IMR-90 (cell line): Measurements from ENCODE around the gene IGDCC3. TPM values are rescaled to one million over a fixed set of nuclear protein-coding genes. Genes with fewer than 3 reads are reported as not detected.

ENCODE experiments used
- ATAC-seq: fragments of 200-7000 bp; cut with Tn5 transposase; 2 replicates; pipeline ENCODE4 v1.9.1; 2020; ENCODE audit warnings: low read depth, mild to moderate bottlenecking, moderate library complexity
- BruUV-seq: library from RNA; stranded (reverse); fragments of 400-500 nt; replicated peaks from 2 replicates; lab custom pipeline; 2021; lab: Mats Ljungman, UMichigan
- CTCF ChIA-PET: fragments of 300-600 bp; formaldehyde crosslinking; extraction: SDS; loops from one replicate; lab custom pipeline; 2021; ENCODE audit warnings: antibody characterized with exemption; lab: Yijun Ruan, JAX
- POLR2A ChIA-PET: fragments of 300-600 bp; sonication (Branson Sonifier 250); formaldehyde crosslinking; loops from one replicate; lab custom pipeline; 2022; ENCODE audit warnings: antibody characterized with exemption; ENCODE audit not compliant: unreplicated experiment; lab: Charles Lee
- DNase-seq: peaks from one replicate; pipeline ENCODE4 v3.0.0; 2013
- H2AFZ ChIP-seq: replicated peaks from 2 replicates; pipeline ENCODE3; 2013; ENCODE audit warnings: low read length, mild to moderate bottlenecking; ENCODE audit not compliant: poor library complexity
- H2AK5ac ChIP-seq: 2 replicates; pipeline ENCODE4 v1.6.1; 2013; ENCODE audit warnings: low read depth, low read length, inconsistent platforms
- H2AK9ac ChIP-seq: replicated peaks from 2 replicates; pipeline ENCODE3; 2013; ENCODE audit warnings: mild to moderate bottlenecking, low read depth, low read length, moderate library complexity; ENCODE audit not compliant: poor library complexity
- H2BK120ac ChIP-seq: 2 replicates; pipeline ENCODE4 v1.6.1; 2013; ENCODE audit warnings: low read depth, low read length, inconsistent platforms
- H2BK15ac ChIP-seq: 3 replicates; pipeline ENCODE4 v1.6.1; 2013; ENCODE audit warnings: low read depth, low read length, inconsistent platforms
- H2BK20ac ChIP-seq: 2 replicates; pipeline ENCODE4 v1.6.1; 2013; ENCODE audit warnings: low read depth, mild to moderate bottlenecking, inconsistent platforms, low read length, moderate library complexity
- H2BK5ac ChIP-seq: 2 replicates; pipeline ENCODE4 v1.6.1; 2013; ENCODE audit warnings: mild to moderate bottlenecking, low read depth, low read length, inconsistent platforms; ENCODE audit not compliant: poor library complexity, severe bottlenecking
- H3K14ac ChIP-seq: replicated peaks from 2 replicates; pipeline ENCODE4 v1.6.1; 2013; ENCODE audit warnings: low read depth, low read length, inconsistent platforms
- H3K18ac ChIP-seq: 2 replicates; pipeline ENCODE4 v1.6.1; 2013; ENCODE audit warnings: low read depth, low read length, control low read depth
- H3K23ac ChIP-seq: 2 replicates; pipeline ENCODE4 v1.6.1; 2013; ENCODE audit warnings: low read depth, low read length, inconsistent platforms
- H3K27ac ChIP-seq: 2 replicates; pipeline ENCODE4 v1.5.1; 2013; ENCODE audit warnings: mild to moderate bottlenecking, control low read depth, low read length; ENCODE audit not compliant: insufficient read depth
- H3K27me3 ChIP-seq: 2 replicates; pipeline ENCODE4 v1.6.1; 2013; ENCODE audit warnings: low read length; ENCODE audit not compliant: control insufficient read depth, insufficient read depth
- H3K36me3 ChIP-seq: 2 replicates; pipeline ENCODE4 v1.6.1; 2013; ENCODE audit warnings: low read length, mixed read lengths; ENCODE audit not compliant: control insufficient read depth, insufficient read depth
- H3K4ac ChIP-seq: 2 replicates; pipeline ENCODE4 v1.6.1; 2013; ENCODE audit warnings: low read depth, low read length, inconsistent platforms
- H3K4me1 ChIP-seq: 2 replicates; pipeline ENCODE4 v1.6.1; 2013; ENCODE audit warnings: low read length, mixed read lengths; ENCODE audit not compliant: control insufficient read depth, insufficient read depth
- H3K4me2 ChIP-seq: 2 replicates; pipeline ENCODE4 v1.6.1; 2013; ENCODE audit warnings: low read depth, mild to moderate bottlenecking, control low read depth, low read length, moderate library complexity
- H3K4me3 ChIP-seq: 2 replicates; pipeline ENCODE4 v1.5.1; 2013; ENCODE audit warnings: low read depth, mild to moderate bottlenecking, control low read depth, low read length, moderate library complexity; ENCODE audit not compliant: insufficient read depth
- H3K56ac ChIP-seq: 2 replicates; pipeline ENCODE4 v1.6.1; 2013; ENCODE audit warnings: low read length, inconsistent platforms; ENCODE audit not compliant: insufficient read depth; ENCODE audit errors: extremely low read depth
- H3K79me1 ChIP-seq, 2 experiments: 2 replicates each; pipeline ENCODE4 v1.6.1; 2013; ENCODE audit warnings: low read length in 2 of 2, inconsistent platforms in 1 of 2, low read depth in 1 of 2
- H3K9ac ChIP-seq: 2 replicates; pipeline ENCODE4 v1.6.1; 2013; ENCODE audit warnings: low read depth, low read length, control low read depth
- H3K9me1 ChIP-seq: 2 replicates; pipeline ENCODE4 v1.6.1; 2013; ENCODE audit warnings: low read length, inconsistent platforms; ENCODE audit not compliant: insufficient read depth
- H3K9me3 ChIP-seq: 2 replicates; pipeline ENCODE4 v1.6.1; 2013; ENCODE audit warnings: low read length; ENCODE audit not compliant: control insufficient read depth, insufficient read depth
- H4K20me1 ChIP-seq: 2 replicates; pipeline ENCODE4 v1.6.1; 2013; ENCODE audit warnings: low read length, inconsistent platforms; ENCODE audit not compliant: insufficient read depth
- H4K5ac ChIP-seq: 2 replicates; pipeline ENCODE4 v1.6.1; 2013; ENCODE audit warnings: mild to moderate bottlenecking, low read depth, low read length, control low read depth
- H4K8ac ChIP-seq, 2 experiments: 2 replicates each; pipeline ENCODE4 v1.6.1; 2013; ENCODE audit warnings: low read depth in 2 of 2, low read length in 2 of 2, control low read depth in 1 of 2, inconsistent platforms in 1 of 2
- H4K91ac ChIP-seq: 2 replicates; pipeline ENCODE4 v1.6.1; 2013; ENCODE audit warnings: low read depth, low read length, inconsistent platforms; ENCODE audit not compliant: insufficient read depth
- RAD21 ChIP-seq: IDR thresholded peaks from 2 replicates; pipeline ENCODE4 v1.6.1; 2012; ENCODE audit warnings: low read length, improper control_type of control experiment
- RCOR1 ChIP-seq: IDR thresholded peaks from 2 replicates; pipeline ENCODE4 v1.6.1; 2012; ENCODE audit warnings: mild to moderate bottlenecking, low read length, improper control_type of control experiment; ENCODE audit not compliant: insufficient replicate concordance
- WGBS, 2 experiments: methylation state at CpG; one replicate each; pipeline versions ENCODE4 v1.1.5 to v1.1.7; 2013; ENCODE audit warnings: missing lambda C conversion rate in 2 of 2; ENCODE audit not compliant: insufficient read length in 1 of 2; ENCODE audit errors: extremely low coverage in 2 of 2; 5-methylcytosine and 5-hydroxymethylcytosine counted together
- dilution Hi-C: fragments of 300-500 bp; cut with HindIII; formaldehyde crosslinking; loops from one replicate; pipeline ENCODE4 v1.14.3; 2018; ENCODE audit warnings: low sequenced_read_pairs; ENCODE audit not compliant: unreplicated experiment
- in situ Hi-C: fragments of 300-500 bp; cut with MboI; formaldehyde crosslinking; loops from 3 replicates; pipeline ENCODE4 v1.14.3; 2019; ENCODE audit warnings: low sequenced_read_pairs, inconsistent platforms, mixed read lengths
- intact Hi-C: fragments of 100-400 bp; cut with micrococcal nuclease; formaldehyde crosslinking; loops from 2 replicates; pipeline ENCODE4 v1.10.0; 2022
- polyA plus RNA-seq, 3 experiments: library from polyadenylated mRNA; depleted of rRNA; stranded (reverse); fragments of >200 nt; gene quantifications; 2 replicates each; pipeline ENCODE4 v1.2.3, GENCODE V29; 2012; ENCODE audit warnings: low replicate concordance in 1 of 3
- total RNA-seq: library from RNA; depleted of rRNA; stranded (reverse); fragments of >200 nt; gene quantifications from 2 replicates; pipeline ENCODE4 v1.2.3, GENCODE V29; 2012
- TF ChIP-seq, protein P1 (sequence below): conservative IDR thresholded peaks from 2 replicates; pipeline ENCODE4 v1.5.1; 2012; ENCODE audit warnings: mild to moderate bottlenecking, low read depth, low read length, improper control_type of control experiment
- TF ChIP-seq, protein P2 (sequence below): fragments of 150-350 bp; IDR thresholded peaks from 2 replicates; pipeline ENCODE4 v1.6.1; 2017; ENCODE audit warnings: mild to moderate bottlenecking, antibody characterized with exemption, low read length, low read depth

IGDCC3 gene
- total and polyA plus RNA-seq, 2 of the 4 experiments (the other 2 are of a cell fraction), result 0.18 to 0.19 TPM

DNA sequence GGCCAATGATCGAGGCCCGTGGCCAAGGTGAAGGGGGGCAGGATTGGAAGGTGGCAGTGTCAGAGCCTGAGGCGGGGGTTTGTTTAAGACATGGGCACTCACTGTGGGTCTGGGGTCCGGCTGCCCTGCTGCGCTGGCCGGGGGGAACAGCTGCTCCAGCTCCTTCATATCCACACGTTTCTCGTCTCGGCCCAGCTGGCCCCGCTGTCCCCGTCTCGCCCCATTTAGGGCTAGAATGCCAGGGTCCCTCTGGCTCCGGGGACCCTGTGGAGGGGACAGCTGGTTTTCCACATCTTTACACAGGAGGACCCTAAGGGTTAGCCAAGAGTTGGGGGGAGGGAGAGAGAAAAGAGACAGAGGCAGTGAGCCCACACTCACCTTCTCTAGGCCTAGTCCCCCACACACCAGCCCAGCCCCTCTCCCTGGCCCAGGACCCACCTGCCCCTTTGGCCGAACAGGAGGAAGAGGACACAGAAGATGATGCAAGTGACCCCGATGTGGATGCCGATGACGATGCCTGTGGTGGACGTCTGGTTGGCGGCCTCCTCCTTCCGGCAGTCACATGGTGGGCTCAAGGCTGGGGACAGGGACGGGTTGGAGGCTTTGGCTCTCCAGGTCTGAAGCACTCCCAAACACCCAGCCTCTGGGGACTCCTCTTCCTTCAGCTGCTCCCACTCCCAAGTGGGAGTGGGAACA, 48.4 kb downstream of the IGDCC3 start:
- in situ Hi-C loops (no loop called here), intact Hi-C loops (no loop called here), dilution Hi-C loops (no loop called here)
- no peak overlapping the region for H4K91ac ChIP-seq
- H3K23ac ChIP-seq, result no peak overlapping the region
- H3K4me3 ChIP-seq, result no peak overlapping the region
- H2AK9ac ChIP-seq, result no peak overlapping the region
- H2BK15ac ChIP-seq, result no peak overlapping the region
- no TSS peak for BruUV-seq
- no peak overlapping the region for H2BK20ac ChIP-seq
- H3K4me1 ChIP-seq, result no peaks in the 10 kb centered on the region
- H3K27me3 ChIP-seq, result peaks cover 23% of the 10 kb centered on the region; the same call in 1 of the 2 replicates
- no peak overlapping the region for H4K5ac ChIP-seq
- H4K20me1 ChIP-seq, result no peaks in the 10 kb centered on the region
- POLR2A ChIA-PET, result no interaction called here
- no CpG with 5 or more reads among the region's 21 CpGs for WGBS, 2 experiments
- H3K14ac ChIP-seq, result no peak overlapping the region
- H3K79me1 ChIP-seq, result no peaks in the 10 kb centered on the region
- H3K56ac ChIP-seq, result no peak overlapping the region
- no peak overlapping the region for H2BK120ac ChIP-seq
- no peak overlapping the region for H4K8ac ChIP-seq
- H3K9ac ChIP-seq, result no peak overlapping the region
- H3K18ac ChIP-seq, result no peak overlapping the region
- TF ChIP-seq RAD21 (no peak), RCOR1 (no peak)
- TF ChIP-seq, protein P1, sequence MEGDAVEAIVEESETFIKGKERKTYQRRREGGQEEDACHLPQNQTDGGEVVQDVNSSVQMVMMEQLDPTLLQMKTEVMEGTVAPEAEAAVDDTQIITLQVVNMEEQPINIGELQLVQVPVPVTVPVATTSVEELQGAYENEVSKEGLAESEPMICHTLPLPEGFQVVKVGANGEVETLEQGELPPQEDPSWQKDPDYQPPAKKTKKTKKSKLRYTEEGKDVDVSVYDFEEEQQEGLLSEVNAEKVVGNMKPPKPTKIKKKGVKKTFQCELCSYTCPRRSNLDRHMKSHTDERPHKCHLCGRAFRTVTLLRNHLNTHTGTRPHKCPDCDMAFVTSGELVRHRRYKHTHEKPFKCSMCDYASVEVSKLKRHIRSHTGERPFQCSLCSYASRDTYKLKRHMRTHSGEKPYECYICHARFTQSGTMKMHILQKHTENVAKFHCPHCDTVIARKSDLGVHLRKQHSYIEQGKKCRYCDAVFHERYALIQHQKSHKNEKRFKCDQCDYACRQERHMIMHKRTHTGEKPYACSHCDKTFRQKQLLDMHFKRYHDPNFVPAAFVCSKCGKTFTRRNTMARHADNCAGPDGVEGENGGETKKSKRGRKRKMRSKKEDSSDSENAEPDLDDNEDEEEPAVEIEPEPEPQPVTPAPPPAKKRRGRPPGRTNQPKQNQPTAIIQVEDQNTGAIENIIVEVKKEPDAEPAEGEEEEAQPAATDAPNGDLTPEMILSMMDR, result no peak
- TF ChIP-seq, protein P2, sequence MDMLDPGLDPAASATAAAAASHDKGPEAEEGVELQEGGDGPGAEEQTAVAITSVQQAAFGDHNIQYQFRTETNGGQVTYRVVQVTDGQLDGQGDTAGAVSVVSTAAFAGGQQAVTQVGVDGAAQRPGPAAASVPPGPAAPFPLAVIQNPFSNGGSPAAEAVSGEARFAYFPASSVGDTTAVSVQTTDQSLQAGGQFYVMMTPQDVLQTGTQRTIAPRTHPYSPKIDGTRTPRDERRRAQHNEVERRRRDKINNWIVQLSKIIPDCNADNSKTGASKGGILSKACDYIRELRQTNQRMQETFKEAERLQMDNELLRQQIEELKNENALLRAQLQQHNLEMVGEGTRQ, result no peak
- no peak overlapping the region for H3K4me2 ChIP-seq
- H2AK5ac ChIP-seq, result no peak overlapping the region
- H2AFZ ChIP-seq, result no peak overlapping the region
- no peaks in the 10 kb centered on the region for H3K9me3 ChIP-seq
- H2BK5ac ChIP-seq, result no peak overlapping the region
- no peak overlapping the region for H3K4ac ChIP-seq
- no peak overlapping the region for H3K27ac ChIP-seq
- DNase-seq (no peak), ATAC-seq (no peak)
- no peaks in the 10 kb centered on the region for H3K36me3 ChIP-seq
- no peaks in the 10 kb centered on the region for H3K9me1 ChIP-seq
- CTCF ChIA-PET, result no interaction called here
